Mesenchymal stem cell (in vitro differentiated cells and primary cell): ENCODE measurements around the gene PRDM1.

Experiments
- DNase-seq: peaks from one replicate; pipeline ENCODE4 v3.0.0-alpha.2; 2013
- H2AFZ ChIP-seq: one replicate; pipeline ENCODE4 v1.6.1; 2013; ENCODE audit warnings: low read depth, mild to moderate bottlenecking, control low read depth, inconsistent platforms, low read length, moderate library complexity
- H2AK5ac ChIP-seq: 2 replicates; pipeline ENCODE4 v1.6.1; 2013; ENCODE audit warnings: low read length, moderate library complexity, mild to moderate bottlenecking, inconsistent platforms; ENCODE audit not compliant: severe bottlenecking
- H2BK120ac ChIP-seq: one replicate; pipeline ENCODE4 v1.6.1; 2013; ENCODE audit warnings: low read depth, mild to moderate bottlenecking, inconsistent platforms, low read length, moderate library complexity
- H2BK12ac ChIP-seq, 2 experiments: one replicate each; pipeline ENCODE4 v1.6.1; 2013; ENCODE audit warnings: inconsistent platforms in 2 of 2, low read length in 2 of 2, mild to moderate bottlenecking in 2 of 2, moderate library complexity in 2 of 2, control low read depth in 1 of 2
- H2BK15ac ChIP-seq: one replicate; pipeline ENCODE4 v1.6.1; 2013; ENCODE audit warnings: mild to moderate bottlenecking, low read depth, inconsistent platforms; ENCODE audit not compliant: poor library complexity, severe bottlenecking
- H2BK5ac ChIP-seq: 2 replicates; pipeline ENCODE4 v1.6.1; 2013; ENCODE audit warnings: low read depth, mild to moderate bottlenecking, low read length, control low read depth, inconsistent platforms; ENCODE audit not compliant: poor library complexity, severe bottlenecking
- H3K14ac ChIP-seq, 2 experiments: one replicate each; pipeline ENCODE4 v1.6.1; 2013; ENCODE audit warnings: inconsistent platforms in 2 of 2, low read length in 2 of 2, control low read depth in 1 of 2, mild to moderate bottlenecking in 1 of 2, moderate library complexity in 1 of 2
- H3K18ac ChIP-seq, 2 experiments: one replicate each; pipeline ENCODE4 v1.6.1; 2013; ENCODE audit warnings: inconsistent platforms in 2 of 2, low read length in 2 of 2, control low read depth in 1 of 2, low read depth in 1 of 2, mild to moderate bottlenecking in 1 of 2
- H3K23ac ChIP-seq, 2 experiments: one replicate each; pipeline ENCODE4 v1.6.1; 2013; ENCODE audit warnings: inconsistent platforms in 2 of 2, low read length in 2 of 2, mild to moderate bottlenecking in 2 of 2, moderate library complexity in 2 of 2, control low read depth in 1 of 2
- H3K27ac ChIP-seq: 2 replicates; pipeline ENCODE4 v1.5.1; 2013; ENCODE audit warnings: mild to moderate bottlenecking, moderate library complexity, low read length, control low read depth, inconsistent platforms; ENCODE audit not compliant: poor library complexity, severe bottlenecking
- H3K27me3 ChIP-seq, 2 experiments: 2 replicates each; pipeline versions ENCODE4 v1.6.1 to v1.7.0; 2013; ENCODE audit warnings: low read length in 2 of 2, mild to moderate bottlenecking in 2 of 2, moderate library complexity in 2 of 2, control low read depth in 1 of 2, inconsistent platforms in 1 of 2; ENCODE audit not compliant: control insufficient read depth in 1 of 2, insufficient read depth in 1 of 2
- H3K36me3 ChIP-seq, 2 experiments: 2 replicates each; pipeline versions ENCODE4 v1.6.1 to v1.7.0; 2013; ENCODE audit warnings: low read length in 2 of 2, control low read depth in 1 of 2, inconsistent platforms in 1 of 2, low read depth in 1 of 2, mild to moderate bottlenecking in 1 of 2; ENCODE audit not compliant: insufficient read depth in 2 of 2, control insufficient read depth in 1 of 2
- H3K4ac ChIP-seq, 2 experiments: one replicate each; pipeline ENCODE4 v1.6.1; 2013; ENCODE audit warnings: inconsistent platforms in 2 of 2, low read length in 2 of 2, mild to moderate bottlenecking in 2 of 2, moderate library complexity in 2 of 2, control low read depth in 1 of 2, low read depth in 1 of 2
- H3K4me1 ChIP-seq: 2 replicates; pipeline ENCODE4 v1.6.1; 2013; ENCODE audit warnings: low read depth, low read length, control low read depth; ENCODE audit not compliant: control insufficient read depth, insufficient read depth
- H3K4me2 ChIP-seq: 2 replicates; pipeline ENCODE4 v1.6.1; 2013; ENCODE audit warnings: low read length, mild to moderate bottlenecking, inconsistent platforms; ENCODE audit not compliant: poor library complexity, severe bottlenecking
- H3K4me3 ChIP-seq, 2 experiments: 2 replicates each; pipeline versions ENCODE4 v1.5.1 to v1.7.0; 2013; ENCODE audit warnings: low read length in 2 of 2, mild to moderate bottlenecking in 2 of 2, control low read depth in 1 of 2, low read depth in 1 of 2; ENCODE audit not compliant: insufficient read depth in 1 of 2
- H3K79me1 ChIP-seq: replicated peaks from 2 replicates; pipeline ENCODE4 v1.6.1; 2013; ENCODE audit warnings: mild to moderate bottlenecking, control low read depth, low read length, inconsistent platforms; ENCODE audit not compliant: poor library complexity, severe bottlenecking
- H3K9ac ChIP-seq: 2 replicates; pipeline ENCODE4 v1.7.0; 2013; ENCODE audit warnings: mild to moderate bottlenecking, low read length, moderate library complexity
- H3K9me3 ChIP-seq: 2 replicates; pipeline ENCODE4 v1.7.0; 2013; ENCODE audit warnings: mild to moderate bottlenecking, low read length; ENCODE audit not compliant: control insufficient read depth
- H4K8ac ChIP-seq: one replicate; pipeline ENCODE4 v1.6.1; 2013; ENCODE audit warnings: inconsistent platforms, mild to moderate bottlenecking, low read length, moderate library complexity
- H4K91ac ChIP-seq: one replicate; pipeline ENCODE4 v1.6.1; 2013; ENCODE audit warnings: mild to moderate bottlenecking, low read length, inconsistent platforms
- WGBS: methylation state at CpG from one replicate; pipeline ENCODE4 v1.1.7; 2013; ENCODE audit warnings: mixed read lengths; 5-methylcytosine and 5-hydroxymethylcytosine counted together

The PRDM1 gene

DNA sequence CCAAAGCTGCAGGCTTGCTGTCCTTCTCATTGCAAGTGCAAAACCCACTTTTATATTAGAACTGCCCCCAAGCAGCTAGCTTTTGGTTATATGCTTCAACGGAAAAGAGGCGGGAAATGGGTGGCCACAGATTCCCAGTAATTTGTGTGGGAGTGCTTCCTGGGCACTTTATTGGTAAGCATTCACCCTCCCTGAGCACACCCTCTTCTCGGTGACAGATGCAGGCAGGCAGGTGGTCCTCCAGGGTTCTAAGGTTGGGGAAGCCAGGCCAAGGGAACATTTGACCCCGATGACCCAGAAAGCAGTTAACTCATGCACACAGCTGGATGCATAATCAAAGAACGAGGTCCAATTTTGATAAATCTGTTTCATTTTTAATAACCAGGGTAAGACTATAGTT, 29.1 kb downstream of the PRDM1 start:
- Histone ChIP-seq H3K9ac (no peak overlapping the region), H2BK5ac (no peak overlapping the region), H3K14ac (no peak overlapping the region), H3K27ac (no peak overlapping the region), H4K91ac (no peak overlapping the region), H2AK5ac (no peak overlapping the region), H3K9me3 (no peaks in the 10 kb centered on the region), H3K4ac (no peak overlapping the region), H2BK12ac (no peak overlapping the region), H3K4me1 (peaks cover 4% of the 10 kb centered on the region), H2BK120ac (no peak overlapping the region), H3K36me3 (no peaks in the 10 kb centered on the region), H3K27me3 (no peaks in the 10 kb centered on the region), H2AFZ (no peak overlapping the region), H4K8ac (no peak overlapping the region), H3K79me1 (no peaks in the 10 kb centered on the region), H2BK15ac (no peak overlapping the region), H3K18ac (no peak overlapping the region), H3K23ac (no peak overlapping the region), H3K4me2 (no peak overlapping the region), H3K4me3 (no peak overlapping the region)
- DNase-seq: no peak
- WGBS: 95% methylated on average over 5 of the region's 5 CpGs

DNA sequence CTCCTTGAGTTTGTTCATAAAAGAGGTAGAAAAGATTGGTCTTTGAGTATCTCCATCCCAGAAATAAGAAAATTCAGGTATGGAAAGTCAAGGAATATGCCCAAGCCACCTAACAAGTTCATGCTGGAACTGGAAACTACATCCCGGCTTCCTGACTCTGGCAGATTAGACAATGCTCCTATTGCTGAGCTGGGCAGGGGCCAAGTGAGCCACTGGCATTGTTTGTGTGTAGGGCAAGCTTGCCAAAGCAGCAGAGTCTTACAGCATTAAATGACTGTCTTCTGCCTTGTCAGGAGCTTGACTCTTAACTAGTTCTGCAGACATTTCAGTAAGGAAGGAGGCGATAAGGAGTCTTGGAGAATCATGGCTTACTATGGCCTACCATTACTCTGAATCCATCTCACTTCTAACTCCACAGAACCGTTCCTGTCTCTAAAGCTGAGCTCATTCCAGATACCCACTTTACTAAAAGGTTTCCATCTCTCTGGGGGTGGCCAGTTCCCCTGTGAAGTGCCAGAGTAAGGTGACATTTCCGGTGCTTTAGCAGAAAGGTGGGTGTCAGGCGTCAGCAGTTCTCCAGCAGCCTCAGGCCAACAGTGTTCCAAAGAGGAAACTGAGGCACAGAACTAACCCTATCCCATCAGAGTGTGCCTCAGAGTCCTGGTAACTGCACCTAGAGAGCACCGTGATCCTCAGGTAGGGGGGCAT, 30.1 kb downstream of the PRDM1 start:
- 94% methylated on average over 6 of the region's 6 CpGs for whole genome bisulfite sequencing
- no peak overlapping the region for H3K18ac ChIP-seq
- H3K4me2 ChIP-seq: no peak overlapping the region
- H4K8ac ChIP-seq: no peak overlapping the region
- no peak overlapping the region for H3K14ac ChIP-seq
- peaks cover 4% of the 10 kb centered on the region for H3K4me1 ChIP-seq
- no peak overlapping the region for H3K9ac ChIP-seq
- no peaks in the 10 kb centered on the region for H3K79me1 ChIP-seq
- peak overlapping the region; percentile 67 for H4K91ac ChIP-seq
- H3K4me3 ChIP-seq: no peak overlapping the region
- H2AK5ac ChIP-seq: no peak overlapping the region
- no peak for DNase-seq
- no peak overlapping the region for H2AFZ ChIP-seq
- no peaks in the 10 kb centered on the region for H3K9me3 ChIP-seq
- H3K27me3 ChIP-seq: no peaks in the 10 kb centered on the region
- no peak overlapping the region for H3K4ac ChIP-seq
- no peaks in the 10 kb centered on the region for H3K36me3 ChIP-seq
- no peak overlapping the region for H3K27ac ChIP-seq
- H2BK12ac ChIP-seq: peak overlapping the region in 1 of 2 experiments; percentile 24
- no peak overlapping the region for H2BK120ac ChIP-seq
- no peak overlapping the region for H2BK15ac ChIP-seq
- H2BK5ac ChIP-seq: no peak overlapping the region
- H3K23ac ChIP-seq: no peak overlapping the region

DNA sequence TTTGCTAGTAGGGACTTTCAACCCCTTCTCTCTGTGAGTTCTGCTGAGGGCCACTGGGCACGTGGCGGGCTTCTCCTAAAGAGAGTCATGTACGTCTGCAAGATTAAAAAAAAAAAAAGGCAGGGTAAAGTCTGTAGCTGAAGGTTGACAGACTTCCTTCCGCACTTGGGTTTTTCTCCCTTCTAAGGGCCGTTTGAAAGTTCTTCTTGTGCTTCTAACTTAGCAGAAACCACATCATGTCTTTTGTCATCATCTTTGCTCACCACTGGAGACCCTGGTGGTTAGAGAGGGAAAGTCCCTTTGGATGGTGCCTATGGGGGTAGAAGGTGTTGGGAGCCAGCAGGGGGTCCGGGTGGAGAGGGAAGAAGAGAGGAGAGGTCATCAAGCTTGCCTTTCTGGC, 31.4 kb downstream of the PRDM1 start:
- Histone ChIP-seq H3K27ac (no peak overlapping the region), H3K9ac (no peak overlapping the region), H3K4me3 (no peak overlapping the region), H2AK5ac (no peak overlapping the region), H4K8ac (no peak overlapping the region), H3K14ac (no peak overlapping the region), H3K18ac (no peak overlapping the region), H2AFZ (no peak overlapping the region), H2BK120ac (no peak overlapping the region), H3K4me2 (no peak overlapping the region), H2BK15ac (no peak overlapping the region), H3K9me3 (no peaks in the 10 kb centered on the region), H3K79me1 (no peaks in the 10 kb centered on the region), H3K4ac (no peak overlapping the region), H4K91ac (no peak overlapping the region), H3K36me3 (no peaks in the 10 kb centered on the region), H2BK5ac (no peak overlapping the region), H3K27me3 (no peaks in the 10 kb centered on the region), H3K23ac (no peak overlapping the region), H3K4me1 (peaks cover 4% of the 10 kb centered on the region), H2BK12ac (no peak overlapping the region)
- 82% methylated on average over 5 of the region's 6 CpGs for WGBS
- no peak for DNase-seq

DNA sequence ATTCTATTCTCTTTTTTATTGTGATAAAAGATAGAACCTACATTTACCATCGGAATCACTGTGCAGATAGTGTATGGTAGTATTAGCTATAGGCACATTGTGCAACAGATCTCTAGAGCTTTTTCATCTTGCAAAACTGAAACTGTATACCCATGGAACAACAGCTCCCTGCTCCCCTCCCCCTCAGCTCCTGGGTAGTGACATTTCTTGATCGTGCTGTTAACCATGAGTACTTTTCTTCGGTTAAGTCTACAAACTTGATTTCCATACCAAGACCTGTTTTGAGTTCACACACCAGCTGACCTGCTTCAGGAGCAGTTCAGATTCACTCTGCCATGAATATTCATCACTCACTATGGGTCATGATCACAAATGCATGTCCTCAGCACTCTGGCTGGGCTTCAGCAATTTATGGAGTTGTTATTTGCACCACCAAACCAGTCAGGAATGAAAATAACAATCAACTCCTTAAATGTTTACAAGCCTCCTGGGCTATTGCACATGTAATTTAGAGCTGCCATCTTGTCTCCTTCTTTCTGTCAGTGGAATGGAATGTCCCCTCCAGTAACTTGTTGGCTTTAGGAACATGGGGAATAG, 32.8 kb downstream of the PRDM1 start:
- Histone ChIP-seq H4K8ac (no peak overlapping the region), H3K9ac (no peak overlapping the region), H3K18ac (no peak overlapping the region), H3K79me1 (no peaks in the 10 kb centered on the region), H2BK5ac (no peak overlapping the region), H3K4me3 (no peak overlapping the region), H3K4me1 (peaks cover 4% of the 10 kb centered on the region), H2AK5ac (no peak overlapping the region), H3K4me2 (no peak overlapping the region), H3K14ac (no peak overlapping the region), H4K91ac (no peak overlapping the region), H3K27ac (no peak overlapping the region), H3K27me3 (no peaks in the 10 kb centered on the region), H2BK120ac (no peak overlapping the region), H3K23ac (no peak overlapping the region), H3K9me3 (no peaks in the 10 kb centered on the region), H3K36me3 (no peaks in the 10 kb centered on the region), H3K4ac (no peak overlapping the region), H2BK12ac (no peak overlapping the region), H2BK15ac (no peak overlapping the region), H2AFZ (no peak overlapping the region)
- WGBS: 97% methylated on average over 2 of the region's 3 CpGs
- DNase-seq: no peak
